Thyroid gland (tissue), 4 donors: ENCODE results near the gene DOCK8. TPM values are rescaled to one million over a fixed set of nuclear protein-coding genes. Genes with fewer than 3 reads are reported as not detected.

Source experiments
- DNase-seq, 2 donors: peaks; one replicate each; pipeline ENCODE4 v3.0.0-alpha.2; 2019
- H3K27ac ChIP-seq, 3 donors: fragments of 200-600 bp; sonication (generic); 1 replicate in 2 of 3; 2 replicates in 1 of 3; pipeline ENCODE4 v1.5.1; 2016 to 2019; ENCODE audit warnings: mild to moderate bottlenecking in 1 of 3, moderate library complexity in 1 of 3
- H3K27me3 ChIP-seq: fragments of 200-600 bp; sonication (generic); one replicate; pipeline ENCODE4 v1.5.1; 2019
- H3K36me3 ChIP-seq, 2 donors: fragments of 200-600 bp; sonication (generic); one replicate each; pipeline ENCODE4 v1.5.1; 2016 to 2019
- H3K4me1 ChIP-seq, 2 donors: fragments of 200-600 bp; sonication (generic); one replicate each; pipeline ENCODE4 v1.5.1; 2017 to 2019
- H3K4me3 ChIP-seq, 3 donors: fragments of 200-600 bp; sonication (generic); replicated peaks in 1 of 3; 1 replicate in 2 of 3; 2 replicates in 1 of 3; pipeline ENCODE4 v1.5.1; 2016; ENCODE audit warnings: mild to moderate bottlenecking in 1 of 3
- H3K9me3 ChIP-seq: fragments of 200-600 bp; sonication (generic); one replicate; pipeline ENCODE4 v1.5.1; 2017
- CTCF ChIP-seq, 6 experiments: fragments of 200-600 bp in 3 of 6; fragments of 450-650 bp in 3 of 6; sonication (generic) in 3 of 6; IDR thresholded peaks; one replicate each; pipeline ENCODE4 v1.5.1; 2016 to 2019; ENCODE audit warnings: antibody characterized with exemption in 6 of 6, mild to moderate bottlenecking in 2 of 6, inconsistent platforms in 1 of 6, moderate library complexity in 1 of 6
- POLR2A ChIP-seq, 2 donors: fragments of 450-650 bp; IDR thresholded peaks; one replicate each; pipeline ENCODE4 v1.6.1; 2017; ENCODE audit warnings: antibody characterized with exemption in 2 of 2, mild to moderate bottlenecking in 2 of 2, moderate library complexity in 1 of 2
- WGBS, 2 donors: methylation state at CpG; one replicate each; pipeline ENCODE4 v1.1.5; 2017; 5-methylcytosine and 5-hydroxymethylcytosine counted together
- intact Hi-C: fragments of 100-400 bp; cut with DNase I; formaldehyde crosslinking; loops from one replicate; pipeline ENCODE4 v1.15.1; 2023
- total RNA-seq, 4 donors: library from RNA; depleted of rRNA; stranded (reverse); fragments of >200 nt; gene quantifications; one replicate each; pipeline ENCODE4 v1.2.3, GENCODE V29; 2016

Gene DOCK8
- total RNA-seq, 4 donors from 2014 or later: 10.1 to 19.5 (median 16.0) TPM

- H3K36me3 ChIP-seq: no peaks in the 10 kb centered on the region
- no peak for TF ChIP-seq CTCF (IDR thresholded peaks at IDR 0.05)
- no peak for TF ChIP-seq POLR2A (IDR thresholded peaks at IDR 0.05)
- no peaks in the 10 kb centered on the region for H3K9me3 ChIP-seq
- no peak overlapping the region for H3K27ac ChIP-seq
- no peak for DNase-seq
- peaks cover 9 to 22% of the 10 kb centered on the region in 2 donors for H3K4me1 ChIP-seq
- 79% methylated on average over 7 of the region's 7 CpGs for WGBS, 2 donors
- H3K4me3 ChIP-seq: no peak overlapping the region
- intact Hi-C loops: no loop called here
- H3K27me3 ChIP-seq: no peaks in the 10 kb centered on the region
Observed at GRCh38 chr9:350384-350783, 135.7 kb downstream of the DOCK8 start.

- DNase-seq: no peak
- Histone ChIP-seq H3K27me3 (no peaks in the 10 kb centered on the region), H3K36me3 (no peaks in the 10 kb centered on the region), H3K9me3 (no peaks in the 10 kb centered on the region), H3K27ac (no peak overlapping the region), H3K4me1 (peaks cover 9 to 22% of the 10 kb centered on the region in 2 donors), H3K4me3 (no peak overlapping the region)
- intact Hi-C loops: no loop called here
- WGBS, 2 donors: 86 to 97% methylated on average over 5 of the region's 5 CpGs
- TF ChIP-seq POLR2A (IDR thresholded peaks at IDR 0.05): no peak
- no peak for TF ChIP-seq CTCF (IDR thresholded peaks at IDR 0.05)
Observed at GRCh38 chr9:351916-352315, 137.3 kb downstream of the DOCK8 start.

- TF ChIP-seq POLR2A (IDR thresholded peaks at IDR 0.05): no peak
Observed at GRCh38 chr9:353077-353476, 138.4 kb downstream of the DOCK8 start.

GRCh38 chr9:354453-354852, 139.8 kb downstream of the DOCK8 start:
- peak overlapping the region; percentile 49 to 83 (median 76) for H3K27ac ChIP-seq
- intact Hi-C loops: no loop called here

More at GRCh38 chr9:353077-353476, 138.4 kb downstream of the DOCK8 start:
- Histone ChIP-seq H3K9me3 (no peaks in the 10 kb centered on the region), H3K27ac (peak overlapping the region; percentile 46 to 83 (median 76)), H3K36me3 (no peaks in the 10 kb centered on the region), H3K4me3 (no peak overlapping the region), H3K4me1 (peaks cover 9 to 22% of the 10 kb centered on the region in 2 donors), H3K27me3 (no peaks in the 10 kb centered on the region)
- WGBS, 2 donors: 19 to 23% methylated on average over 1 of the region's 1 CpG
- DNase-seq: peak; percentile 70 to 71
- intact Hi-C loops: no loop called here

GRCh38 chr9:357560-357959, 142.9 kb downstream of the DOCK8 start:
- no peak overlapping the region for H3K4me3 ChIP-seq

More at GRCh38 chr9:354453-354852, 139.8 kb downstream of the DOCK8 start:
- peak; percentile 91 to 92 for DNase-seq
- H3K9me3 ChIP-seq: no peaks in the 10 kb centered on the region
- WGBS, 2 donors: 23 to 43% methylated on average over 8 of the region's 8 CpGs
- no peaks in the 10 kb centered on the region for H3K27me3 ChIP-seq
- H3K4me1 ChIP-seq: peaks cover 9 to 22% of the 10 kb centered on the region in 2 donors
- no peaks in the 10 kb centered on the region for H3K36me3 ChIP-seq
- no peak for TF ChIP-seq CTCF (IDR thresholded peaks at IDR 0.05)
- TF ChIP-seq POLR2A (IDR thresholded peaks at IDR 0.05): peak in 1 of 2 donors; percentile 30
- no peak overlapping the region for H3K4me3 ChIP-seq

More at GRCh38 chr9:357560-357959, 142.9 kb downstream of the DOCK8 start:
- intact Hi-C loops: no loop called here
- Histone ChIP-seq H3K4me1 (peaks cover 9 to 22% of the 10 kb centered on the region in 2 donors), H3K36me3 (no peaks in the 10 kb centered on the region), H3K27ac (no peak overlapping the region), H3K9me3 (no peaks in the 10 kb centered on the region), H3K27me3 (no peaks in the 10 kb centered on the region)
- WGBS, 2 donors: 86 to 89% methylated on average over 4 of the region's 4 CpGs
- TF ChIP-seq POLR2A (IDR thresholded peaks at IDR 0.05) (no peak), CTCF (IDR thresholded peaks at IDR 0.05) (no peak)
- DNase-seq: no peak
